Stimulated activated CD4-positive, alpha-beta T cell treated with anti-CD3 and anti-CD28 coated beads, TNF-alpha, amount 100 ng/mL, for 24 hours (primary cell): ENCODE data around the gene GARS1.
"Not testable (repeated sequence)": the region's sequence is repeated elsewhere in the genome, so short reads cannot be mapped to it uniquely, and the experiment has no call there.

Source experiments
- DNase-seq, 3 experiments: peaks; one replicate each; pipeline ENCODE4 v3.0.0-alpha.2; 2020; ENCODE audit warnings: low read depth in 3 of 3

Gene GARS1

GRCh38 chr7:30618961-30619360 lies 24.3 kb downstream of the GARS1 start:
- no peak for DNase-seq

- no peak for DNase-seq
Measured at GRCh38 chr7:30625283-30625682, 30.6 kb downstream of the GARS1 start.

- DNase-seq: no peak
Measured at GRCh38 chr7:30627026-30627425, 32.3 kb downstream of the GARS1 start.

GRCh38 chr7:30630986-30631385 lies 36.3 kb downstream of the GARS1 start:
- no peak for DNase-seq

GRCh38 chr7:30633223-30633622 lies 38.5 kb downstream of the GARS1 start:
- DNase-seq: no peak

- DNase-seq: no peak
Measured at GRCh38 chr7:30634193-30634626, 39.5 kb downstream of the GARS1 start.

- no peak for DNase-seq
Measured at GRCh38 chr7:30634634-30635201, 40.0 kb downstream of the GARS1 start.

GRCh38 chr7:30635798-30636197 lies 41.1 kb downstream of the GARS1 start:
- DNase-seq: no peak

GRCh38 chr7:30642322-30642721 lies 47.6 kb downstream of the GARS1 start:
- DNase-seq: not testable (repeated sequence)

GRCh38 chr7:30642789-30643188 lies 48.1 kb downstream of the GARS1 start:
- no peak for DNase-seq

GRCh38 chr7:30644286-30644955 lies 49.7 kb downstream of the GARS1 start:
- DNase-seq: no peak

GRCh38 chr7:30645661-30646060 lies 51.0 kb downstream of the GARS1 start:
- DNase-seq: no peak

GRCh38 chr7:30646154-30646553 lies 51.5 kb downstream of the GARS1 start:
- no peak for DNase-seq

- DNase-seq: no peak
Measured at GRCh38 chr7:30647589-30648364, 53.1 kb downstream of the GARS1 start.

- DNase-seq: no peak
Measured at GRCh38 chr7:30648744-30649540, 54.3 kb downstream of the GARS1 start.

- DNase-seq: no peak
Measured at GRCh38 chr7:30649717-30650420, 55.2 kb downstream of the GARS1 start.

GRCh38 chr7:30650421-30650808 lies 55.7 kb downstream of the GARS1 start:
- DNase-seq: no peak

GRCh38 chr7:30652132-30652531 lies 57.5 kb downstream of the GARS1 start:
- no peak for DNase-seq

GRCh38 chr7:30652698-30653641 lies 58.3 kb downstream of the GARS1 start:
- no peak for DNase-seq
